IPS DF 6.9 (cell line): ENCODE measurements around the gene CPNE6.
"Not testable (repeated sequence)": the region's sequence is repeated elsewhere in the genome, so short reads cannot be mapped to it uniquely, and the experiment has no call there.

Source experiments
- DNase-seq: peaks from one replicate; pipeline ENCODE4 v3.0.0-alpha.2; 2013; ENCODE audit warnings: low read depth, low spot score
- H3K27ac ChIP-seq: one replicate; pipeline ENCODE4 v1.5.1; 2013; ENCODE audit warnings: low read length, control low read depth
- H3K27me3 ChIP-seq: 2 replicates; pipeline ENCODE4 v1.6.1; 2013; ENCODE audit warnings: mild to moderate bottlenecking, low read length; ENCODE audit not compliant: control insufficient read depth, insufficient read depth
- H3K36me3 ChIP-seq: 2 replicates; pipeline ENCODE4 v1.6.1; 2013; ENCODE audit warnings: low read length; ENCODE audit not compliant: control insufficient read depth, insufficient read depth
- H3K4me1 ChIP-seq: 2 replicates; pipeline ENCODE4 v1.6.1; 2013; ENCODE audit warnings: low read length; ENCODE audit not compliant: control insufficient read depth, insufficient read depth
- H3K4me3 ChIP-seq: 2 replicates; pipeline ENCODE4 v1.5.1; 2013; ENCODE audit warnings: mild to moderate bottlenecking, low read length
- H3K9me3 ChIP-seq: 2 replicates; pipeline ENCODE4 v1.6.1; 2013; ENCODE audit warnings: low read length, inconsistent platforms; ENCODE audit not compliant: control insufficient read depth, insufficient read depth
- WGBS: extraction: QIAGEN DNeasy Blood & Tissue Kit; methylation state at CpG from one replicate; pipeline ENCODE4 v1.1.7; 2013; ENCODE audit warnings: mixed read lengths, missing lambda C conversion rate; ENCODE audit not compliant: insufficient read length, insufficient coverage; 5-methylcytosine and 5-hydroxymethylcytosine counted together

CPNE6 gene

GRCh38 chr14:24040692-24041091, 30.7 kb upstream of the CPNE6 start:
- Histone ChIP-seq H3K27me3 (no peaks in the 10 kb centered on the region), H3K27ac (no peak overlapping the region), H3K4me1 (0 out of 2 replicates have a peak, but pooled peaks cover 2% of the 10 kb centered on the region), H3K9me3 (no peaks in the 10 kb centered on the region), H3K36me3 (no peaks in the 10 kb centered on the region), H3K4me3 (no peak overlapping the region)
- no peak for DNase-seq
- no CpG with 5 or more reads among the region's 2 CpGs for WGBS

GRCh38 chr14:24042746-24043145, 28.6 kb upstream of the CPNE6 start:
- H3K9me3 ChIP-seq: no peaks in the 10 kb centered on the region
- no peaks in the 10 kb centered on the region for H3K27me3 ChIP-seq
- H3K36me3 ChIP-seq: no peaks in the 10 kb centered on the region
- H3K4me3 ChIP-seq: no peak overlapping the region
- H3K27ac ChIP-seq: no peak overlapping the region
- WGBS: no CpG with 5 or more reads among the region's 5 CpGs
- no peak for DNase-seq
- no peaks in the 10 kb centered on the region for H3K4me1 ChIP-seq

GRCh38 chr14:24049002-24049401, 22.4 kb upstream of the CPNE6 start:
- not testable (repeated sequence) for H3K27ac ChIP-seq, DNase-seq, H3K9me3 ChIP-seq, H3K4me1 ChIP-seq, H3K4me3 ChIP-seq, H3K27me3 ChIP-seq, H3K36me3 ChIP-seq
- no CpG with 5 or more reads among the region's 2 CpGs for WGBS

- not testable (repeated sequence) for DNase-seq, H3K27ac ChIP-seq, H3K27me3 ChIP-seq, H3K4me3 ChIP-seq, H3K9me3 ChIP-seq, H3K4me1 ChIP-seq, H3K36me3 ChIP-seq
- no CpG with 5 or more reads among the region's 8 CpGs for WGBS
Measured at GRCh38 chr14:24050753-24051152, 20.6 kb upstream of the CPNE6 start.

- WGBS: no CpG with 5 or more reads among the region's 20 CpGs
- H3K36me3 ChIP-seq: no peaks in the 10 kb centered on the region
- peak overlapping the region; percentile 53; the same call in 1 of the 2 replicates for H3K4me3 ChIP-seq
- H3K27me3 ChIP-seq: no peaks in the 10 kb centered on the region
- H3K27ac ChIP-seq: no peak overlapping the region
- H3K9me3 ChIP-seq: no peaks in the 10 kb centered on the region
- no peak for DNase-seq
- H3K4me1 ChIP-seq: peaks cover 3% of the 10 kb centered on the region; the same call in 1 of the 2 replicates
Measured at GRCh38 chr14:24051176-24051788, 20.1 kb upstream of the CPNE6 start.

- no CpG with 5 or more reads among the region's 92 CpGs for WGBS
- Histone ChIP-seq H3K27me3 (no peaks in the 10 kb centered on the region), H3K36me3 (no peaks in the 10 kb centered on the region), H3K4me3 (peak within 1 kb of the TSS; percentile 53; the same call in 1 of the 2 replicates), H3K27ac (no peak within 1 kb of the TSS), H3K9me3 (no peaks in the 10 kb centered on the region), H3K4me1 (peaks cover 3% of the 10 kb centered on the region; the same call in 1 of the 2 replicates)
- DNase-seq: no peak
Measured at GRCh38 chr14:24051789-24052655, 19.3 kb upstream of the CPNE6 start, which contains the start of gene CARMIL3. CARMIL3 (plus strand) TSS chr14:24052009; CDS start chr14:24052154, 145 bp downstream.

GRCh38 chr14:24052656-24053547, 18.5 kb upstream of the CPNE6 start:
- no CpG with 5 or more reads among the region's 20 CpGs for WGBS
- Histone ChIP-seq H3K4me1 (peaks cover 3% of the 10 kb centered on the region; the same call in 1 of the 2 replicates), H3K27ac (no peak overlapping the region), H3K4me3 (no peak overlapping the region; the same call in 1 of the 2 replicates), H3K36me3 (no peaks in the 10 kb centered on the region), H3K9me3 (no peaks in the 10 kb centered on the region), H3K27me3 (no peaks in the 10 kb centered on the region)
- no peak for DNase-seq

GRCh38 chr14:24053548-24054323, 17.6 kb upstream of the CPNE6 start:
- DNase-seq: no peak
- H3K4me1 ChIP-seq: peaks cover 3% of the 10 kb centered on the region; the same call in 1 of the 2 replicates
- WGBS: no CpG with 5 or more reads among the region's 10 CpGs

GRCh38 chr14:24054324-24054641, 17.1 kb upstream of the CPNE6 start:
- no peaks in the 10 kb centered on the region for H3K27me3 ChIP-seq
- no peaks in the 10 kb centered on the region for H3K36me3 ChIP-seq
- H3K4me1 ChIP-seq: peaks cover 3% of the 10 kb centered on the region; the same call in 1 of the 2 replicates
- no peak overlapping the region for H3K4me3 ChIP-seq
- WGBS: no CpG with 5 or more reads among the region's 6 CpGs
- no peak for DNase-seq
- H3K9me3 ChIP-seq: no peaks in the 10 kb centered on the region
- no peak overlapping the region for H3K27ac ChIP-seq

More at GRCh38 chr14:24053548-24054323, 17.6 kb upstream of the CPNE6 start:
- no peaks in the 10 kb centered on the region for H3K36me3 ChIP-seq
- no peaks in the 10 kb centered on the region for H3K9me3 ChIP-seq
- no peaks in the 10 kb centered on the region for H3K27me3 ChIP-seq
- no peak overlapping the region for H3K27ac ChIP-seq
- no peak overlapping the region for H3K4me3 ChIP-seq
